GM12864 (cell line): Measurements from ENCODE around the gene EXOC6B.
"Not testable (repeated sequence)": the region's sequence is repeated elsewhere in the genome, so short reads cannot be mapped to it uniquely, and the experiment has no call there.

Experiments used
- DNase-seq: peaks from one replicate; pipeline ENCODE4 v3.0.0-alpha.2; 2011; ENCODE audit warnings: low read depth
- H3K4me3 ChIP-seq: 2 replicates; pipeline ENCODE4 v1.5.1; 2011; ENCODE audit warnings: mild to moderate bottlenecking, low read depth, low read length, control low read depth
- TF ChIP-seq, protein P1 (sequence below): IDR thresholded peaks from 2 replicates; pipeline ENCODE4 v1.5.1; 2011; ENCODE audit warnings: low read depth, mild to moderate bottlenecking, moderate library complexity, low read length, control low read depth, inconsistent platforms; ENCODE audit errors: missing control alignments

The EXOC6B gene

DNA sequence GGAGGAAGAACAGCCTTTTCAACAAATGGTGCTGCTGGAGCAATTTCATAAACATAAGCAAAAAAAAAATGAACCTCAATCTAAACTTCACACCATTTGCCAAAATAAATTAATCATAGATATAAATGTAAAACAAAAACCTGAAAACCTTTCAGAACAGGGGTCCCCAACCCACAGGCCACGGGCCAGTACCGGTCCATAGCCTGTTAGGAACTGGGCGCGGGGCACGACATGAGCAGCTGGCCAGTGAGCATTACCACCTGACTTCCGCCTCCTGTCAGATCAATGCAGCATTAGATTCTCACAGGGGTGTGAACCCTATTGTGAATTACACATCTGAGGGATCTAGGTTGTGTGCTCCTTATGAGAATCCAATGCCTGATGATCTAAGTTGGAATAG lies 176.0 kb downstream of the EXOC6B start:
- H3K4me3 ChIP-seq, result no peak overlapping the region
- no peak for DNase-seq
- TF ChIP-seq, protein P1, sequence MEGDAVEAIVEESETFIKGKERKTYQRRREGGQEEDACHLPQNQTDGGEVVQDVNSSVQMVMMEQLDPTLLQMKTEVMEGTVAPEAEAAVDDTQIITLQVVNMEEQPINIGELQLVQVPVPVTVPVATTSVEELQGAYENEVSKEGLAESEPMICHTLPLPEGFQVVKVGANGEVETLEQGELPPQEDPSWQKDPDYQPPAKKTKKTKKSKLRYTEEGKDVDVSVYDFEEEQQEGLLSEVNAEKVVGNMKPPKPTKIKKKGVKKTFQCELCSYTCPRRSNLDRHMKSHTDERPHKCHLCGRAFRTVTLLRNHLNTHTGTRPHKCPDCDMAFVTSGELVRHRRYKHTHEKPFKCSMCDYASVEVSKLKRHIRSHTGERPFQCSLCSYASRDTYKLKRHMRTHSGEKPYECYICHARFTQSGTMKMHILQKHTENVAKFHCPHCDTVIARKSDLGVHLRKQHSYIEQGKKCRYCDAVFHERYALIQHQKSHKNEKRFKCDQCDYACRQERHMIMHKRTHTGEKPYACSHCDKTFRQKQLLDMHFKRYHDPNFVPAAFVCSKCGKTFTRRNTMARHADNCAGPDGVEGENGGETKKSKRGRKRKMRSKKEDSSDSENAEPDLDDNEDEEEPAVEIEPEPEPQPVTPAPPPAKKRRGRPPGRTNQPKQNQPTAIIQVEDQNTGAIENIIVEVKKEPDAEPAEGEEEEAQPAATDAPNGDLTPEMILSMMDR, result no peak

DNA sequence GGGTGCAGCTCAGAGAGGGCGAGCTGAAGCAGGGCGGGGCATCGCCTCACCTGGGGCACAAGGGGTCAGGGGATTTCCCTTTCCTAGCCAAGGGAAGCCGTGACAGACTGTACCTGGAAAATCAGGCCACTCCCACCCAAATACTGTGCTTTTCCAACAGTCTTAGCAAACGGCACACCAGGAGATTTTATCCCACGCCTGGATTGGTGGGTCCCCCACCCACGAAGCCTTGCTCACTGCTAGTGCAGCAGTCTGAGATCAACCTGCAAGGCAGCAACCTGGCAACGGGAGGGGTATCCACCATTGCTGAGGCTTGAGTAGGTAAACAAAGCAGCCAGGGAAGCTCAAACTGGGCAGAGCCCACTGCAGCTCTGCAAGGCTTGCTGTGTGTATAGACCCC lies 184.6 kb downstream of the EXOC6B start:
- not testable (repeated sequence) for DNase-seq, H3K4me3 ChIP-seq

DNA sequence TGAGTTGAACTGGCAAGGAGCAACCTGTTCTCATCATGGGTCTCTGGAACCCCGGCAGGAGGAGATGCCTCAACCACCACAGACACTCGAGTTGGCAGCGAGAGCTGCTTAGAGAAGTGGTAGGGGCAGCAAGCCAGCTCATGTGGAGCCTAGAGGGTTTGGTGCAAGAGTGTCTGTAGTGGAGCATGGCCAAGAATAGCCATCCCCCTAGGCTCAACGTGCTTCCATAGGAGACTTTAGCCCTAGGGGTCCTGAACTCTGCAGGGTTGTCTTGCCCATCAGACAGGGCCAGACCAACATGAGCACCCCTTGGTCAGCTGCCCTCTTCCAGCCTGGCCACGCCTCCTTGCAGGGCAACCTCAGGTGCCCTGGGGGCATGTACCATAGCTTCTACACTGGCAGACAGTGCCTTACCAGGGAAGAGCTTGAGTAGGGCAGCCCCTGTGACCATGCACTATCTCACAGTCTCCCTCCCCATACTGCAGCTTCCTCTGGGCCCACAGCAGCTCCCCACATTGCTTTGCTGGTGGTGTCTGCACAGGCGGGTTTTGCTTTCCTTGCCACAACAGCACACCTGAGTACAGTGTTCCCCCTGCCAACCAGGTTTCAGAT lies 187.1 kb downstream of the EXOC6B start:
- H3K4me3 ChIP-seq, result no peak overlapping the region
- TF ChIP-seq, protein P1, result no peak
- DNase-seq, result no peak

DNA sequence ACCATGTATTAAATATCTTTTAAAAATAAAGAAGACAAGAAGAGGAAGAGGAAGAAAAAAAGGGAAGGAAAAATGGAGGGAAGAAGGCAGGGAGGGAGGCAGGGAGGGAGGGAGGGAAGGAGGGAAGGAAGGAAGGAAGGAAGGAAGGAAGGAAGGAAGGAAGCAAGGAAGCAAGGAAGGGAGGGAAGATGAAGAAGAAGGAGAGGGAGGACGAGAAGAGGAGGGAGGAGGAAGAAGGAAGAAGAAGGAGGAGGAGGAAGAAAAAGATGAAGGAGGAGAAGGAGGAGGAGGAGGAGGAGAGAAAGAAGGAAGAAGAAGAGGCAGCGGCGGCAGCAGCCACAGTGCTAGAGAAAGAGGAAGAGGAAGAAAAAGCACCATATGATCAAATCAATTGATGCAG lies 189.6 kb downstream of the EXOC6B start:
- TF ChIP-seq, protein P1, result no peak
- no peak overlapping the region for H3K4me3 ChIP-seq
- no peak for DNase-seq

DNA sequence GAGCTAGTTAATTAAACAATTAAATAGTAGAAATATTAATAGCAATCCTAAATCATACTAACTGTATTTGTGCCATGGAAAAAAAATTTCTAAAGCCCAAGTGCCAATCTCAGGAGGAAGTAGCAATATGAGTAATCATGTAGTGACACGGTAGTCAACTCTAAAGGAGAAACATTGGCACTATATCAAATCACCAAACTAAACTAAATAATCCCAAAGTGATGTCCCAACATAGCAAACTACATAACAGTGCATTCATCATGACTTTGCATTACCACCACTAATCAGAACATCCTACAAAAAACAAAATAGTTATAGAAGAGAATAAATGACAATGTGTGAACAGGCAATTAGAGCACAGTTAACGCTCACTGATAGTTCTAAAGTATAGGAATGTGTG lies 195.1 kb downstream of the EXOC6B start:
- TF ChIP-seq, protein P1, result no peak
- no peak overlapping the region for H3K4me3 ChIP-seq
- DNase-seq, result no peak

DNA sequence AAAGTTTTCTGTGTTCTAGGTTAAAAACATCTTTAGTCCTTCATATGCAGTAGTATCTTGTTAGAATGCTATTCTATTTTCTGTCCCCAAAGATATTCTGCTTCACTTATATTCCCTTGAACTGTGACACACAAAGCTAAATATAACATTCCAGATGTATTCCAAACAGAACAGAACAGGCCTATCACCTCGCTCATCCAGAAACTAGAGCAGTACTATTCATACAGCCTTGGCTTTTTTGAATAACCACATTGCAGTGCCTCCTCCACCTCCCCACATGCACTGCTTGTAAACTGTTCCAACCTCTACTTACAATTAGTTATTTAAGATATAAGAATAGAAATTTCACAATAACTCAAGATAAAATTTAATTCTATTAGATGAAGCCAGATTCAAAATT lies 196.8 kb downstream of the EXOC6B start:
- DNase-seq, result no peak
- no peak overlapping the region for H3K4me3 ChIP-seq
- TF ChIP-seq, protein P1, result no peak

DNA sequence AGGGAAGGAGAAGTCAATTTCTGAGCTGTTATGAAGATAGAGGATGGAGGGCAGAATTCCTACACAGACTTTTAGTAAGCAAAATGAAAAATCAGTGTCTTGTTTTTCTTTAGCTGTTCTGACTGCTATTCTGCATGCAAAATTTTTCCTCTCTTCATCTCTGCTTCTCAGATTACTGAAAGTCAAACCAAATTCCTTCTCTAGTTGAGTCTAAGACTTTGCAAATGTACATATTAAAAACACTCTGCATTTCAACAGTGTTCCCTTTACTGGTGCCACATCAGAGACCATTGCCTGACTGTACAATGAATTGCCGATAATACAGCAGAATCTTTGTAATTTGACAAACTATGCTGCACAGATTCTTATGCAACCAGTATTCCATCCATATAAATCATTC lies 198.8 kb downstream of the EXOC6B start:
- TF ChIP-seq, protein P1, result no peak
- DNase-seq, result no peak
- no peak overlapping the region for H3K4me3 ChIP-seq
